Nasal cavity respiratory epithelium epithelial cell of viscerocranial mucosa (primary cell): ENCODE data around the gene PNKP. TPM values are rescaled to one million over a fixed set of nuclear protein-coding genes. Genes with fewer than 3 reads are reported as not detected.

Experiments
- total RNA-seq: library from RNA; depleted of rRNA; stranded (reverse); fragments of >200 nt; gene quantifications from 2 replicates; pipeline ENCODE4 v1.2.3, GENCODE V29; 2014

Gene PNKP
- total RNA-seq = 27.1 and 27.7 TPM in 2 replicates

GRCh38 chr19:49866933-49867782 lies at the start of gene PNKP:
PNKP (minus strand) TSS chr19:49867576; CDS start chr19:49867204, 372 bp downstream.

GRCh38 chr19:49896863-49897621 lies 29.7 kb upstream of the PNKP start, which contains the start of gene IL4I1:
IL4I1 (minus strand) TSS chr19:49896887; CDS start chr19:49896160, 727 bp downstream.

GRCh38 chr19:49877020-49877878 lies 9.9 kb upstream of the PNKP start, which contains the start of the genes AKT1S1 and TBC1D17:
AKT1S1 (minus strand) TSS chr19:49877355; CDS start chr19:49873295, 4,060 bp downstream.
TBC1D17 (plus strand) TSS chr19:49877702; CDS start chr19:49877724, 22 bp downstream.

GRCh38 chr19:49850487-49851342 lies 16.7 kb downstream of the PNKP start, which contains the start of gene PTOV1:
PTOV1 (plus strand) TSS chr19:49851159.

GRCh38 chr19:49817964-49818648 lies 49.3 kb downstream of the PNKP start, which contains the start of gene MED25:
MED25 (plus strand) TSS chr19:49818289; CDS start chr19:49818342, 53 bp downstream.

GRCh38 chr19:49812997-49813861 lies 54.1 kb downstream of the PNKP start, which contains the start of gene FUZ:
FUZ (minus strand) TSS chr19:49813292; CDS start chr19:49813106, 186 bp downstream.

Other genes with a start within 250 kb of the PNKP start
- 32.1 and 44.4 TPM in 2 replicates for gene RRAS, start 227.4 kb downstream of the PNKP start, total RNA-seq
- 11.6 and 31.3 TPM in 2 replicates for gene SCAF1, start 225.4 kb downstream of the PNKP start, total RNA-seq
- gene IRF3, start 201.7 kb downstream of the PNKP start, total RNA-seq = 104 and 109 TPM in 2 replicates
- 2.7 and 4.4 TPM in 2 replicates for gene BCL2L12, start 201.6 kb downstream of the PNKP start, total RNA-seq
- 266 and 394 TPM in 2 replicates for gene PRMT1, start 190.3 kb downstream of the PNKP start, total RNA-seq
- gene ADM5, start 178.0 kb downstream of the PNKP start, total RNA-seq = under 0.01 and 0.78 TPM in 2 replicates
- gene CPT1C, start 176.5 kb downstream of the PNKP start, total RNA-seq = 0.21 and 0.34 TPM in 2 replicates
- 0.34 TPM in 1 of 2 replicates, not detected in the other for gene TSKS, start 104.3 kb downstream of the PNKP start, total RNA-seq
- gene AP2A1, start 100.6 kb downstream of the PNKP start, total RNA-seq = 36.9 and 89.5 TPM in 2 replicates
- gene FUZ, start 54.3 kb downstream of the PNKP start, total RNA-seq = 10.6 and 16.5 TPM in 2 replicates
- gene MED25, start 49.3 kb downstream of the PNKP start, total RNA-seq = 7.9 and 25.1 TPM in 2 replicates
- gene PTOV1, start 16.4 kb downstream of the PNKP start, total RNA-seq = 17.4 and 41.6 TPM in 2 replicates
- 7.9 and 11.7 TPM in 2 replicates for gene AKT1S1, start 9.8 kb upstream of the PNKP start, total RNA-seq
- 4.8 and 8.8 TPM in 2 replicates for gene TBC1D17, start 10.1 kb upstream of the PNKP start, total RNA-seq
- gene IL4I1, start 29.3 kb upstream of the PNKP start, total RNA-seq = 0.14 and 0.34 TPM in 2 replicates
- 2.4 and 6.3 TPM in 2 replicates for gene ATF5, start 61.6 kb upstream of the PNKP start, total RNA-seq
- 16.1 and 38.8 TPM in 2 replicates for gene NUP62, start 61.9 kb upstream of the PNKP start, total RNA-seq
- not detected in 2 replicates for gene SIGLEC11, start 93.6 kb upstream of the PNKP start, total RNA-seq
- gene VRK3, start 157.8 kb upstream of the PNKP start, total RNA-seq = 17.1 and 22.7 TPM in 2 replicates
- gene ZNF473, start 158.4 kb upstream of the PNKP start, total RNA-seq = 14.6 and 15.0 TPM in 2 replicates